HG03066 (cell line): ENCODE data around the gene DDHD1.
"Not testable (repeated sequence)": the region's sequence is repeated elsewhere in the genome, so short reads cannot be mapped to it uniquely, and the experiment has no call there.

Experiments used
- ATAC-seq: cut with Tn5 transposase; IDR thresholded peaks from one replicate; pipeline ENCODE4 v1.9.1; 2021; ENCODE audit warnings: low read depth; ENCODE audit not compliant: unreplicated experiment

The DDHD1 gene

DNA sequence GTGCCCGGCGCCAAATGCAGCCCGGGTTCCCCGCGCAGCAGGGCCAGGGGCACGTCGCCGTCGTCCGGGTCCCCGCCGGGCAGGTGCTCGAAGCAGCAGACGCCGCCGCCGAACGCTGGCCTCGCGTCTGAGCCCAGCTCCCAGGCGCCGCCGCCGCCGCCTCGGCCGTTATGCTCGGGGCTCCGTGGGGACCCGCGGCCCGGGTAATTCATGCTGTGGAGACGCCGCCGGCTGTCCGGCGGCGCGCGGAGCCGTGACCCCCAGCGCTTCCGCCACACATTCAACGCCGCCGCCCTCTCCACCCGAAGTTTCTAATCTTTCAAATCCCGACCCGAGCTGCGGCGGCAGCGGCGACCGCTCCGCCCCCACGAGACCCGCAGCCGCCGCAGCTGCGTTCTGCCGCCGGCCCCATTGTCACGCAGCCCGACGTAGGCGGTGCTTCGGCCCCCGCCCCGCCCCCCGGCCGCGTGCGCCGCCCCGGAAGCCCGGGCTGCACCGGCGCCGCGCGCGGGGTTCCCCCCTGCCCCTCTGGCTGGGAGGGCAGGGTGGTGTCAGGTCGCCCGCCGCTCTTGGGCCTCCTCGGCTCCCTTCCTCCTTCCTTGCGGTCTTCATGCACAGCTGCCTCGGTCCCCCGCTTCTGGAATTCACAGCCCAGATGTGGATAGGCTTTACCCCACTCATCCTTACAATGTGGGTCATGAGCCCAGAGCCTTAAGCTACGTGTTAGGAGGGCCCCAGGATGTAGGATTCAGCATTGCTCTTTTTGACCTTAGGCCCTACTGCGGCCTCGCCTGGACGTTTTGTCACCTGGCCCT, at the start of gene DDHD1:
TSS of gene DDHD1 (minus strand) at position 437 of the 815 bp plus-strand sequence. CDS start at position 212, 225 bp downstream.
- peak; percentile 55 for ATAC-seq

DNA sequence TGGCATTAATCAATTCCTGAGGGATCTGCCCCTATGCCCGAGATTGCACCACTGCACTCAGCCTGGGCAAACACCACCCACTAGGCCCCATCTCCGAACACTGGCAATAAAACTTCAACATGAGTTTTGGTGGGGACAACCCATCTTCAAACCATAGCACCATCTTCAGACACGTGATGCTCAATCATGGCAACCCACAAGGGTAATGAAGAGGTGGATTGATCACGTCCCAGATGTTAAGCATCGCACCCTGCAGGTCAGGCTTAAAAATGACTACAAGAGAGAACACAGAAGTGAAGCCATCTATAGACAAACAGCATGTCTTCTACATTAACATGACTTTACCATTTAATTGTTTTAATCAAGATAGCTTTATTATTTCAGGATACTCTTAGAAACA, 42.8 kb upstream of the DDHD1 start:
- no peak for ATAC-seq

DNA sequence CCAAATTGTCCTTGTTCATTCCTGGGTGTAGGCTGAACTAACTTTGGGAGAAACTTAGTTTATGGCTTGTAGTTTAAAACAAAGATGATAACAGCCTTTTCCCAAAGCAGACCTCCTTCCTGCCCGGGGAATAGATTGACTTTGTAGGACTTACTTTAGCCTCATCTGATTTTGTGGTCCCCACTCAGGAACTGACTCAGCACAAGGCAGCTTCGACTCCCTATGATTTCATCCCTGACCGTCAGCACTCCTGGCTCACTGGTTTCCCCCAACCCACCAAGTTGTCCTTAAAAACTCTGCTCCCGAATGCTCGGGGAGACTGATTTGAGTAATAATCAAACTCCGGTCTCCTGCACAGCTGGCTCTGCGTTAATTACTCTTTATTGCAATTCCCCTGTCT, 40.1 kb upstream of the DDHD1 start:
- no peak for ATAC-seq

DNA sequence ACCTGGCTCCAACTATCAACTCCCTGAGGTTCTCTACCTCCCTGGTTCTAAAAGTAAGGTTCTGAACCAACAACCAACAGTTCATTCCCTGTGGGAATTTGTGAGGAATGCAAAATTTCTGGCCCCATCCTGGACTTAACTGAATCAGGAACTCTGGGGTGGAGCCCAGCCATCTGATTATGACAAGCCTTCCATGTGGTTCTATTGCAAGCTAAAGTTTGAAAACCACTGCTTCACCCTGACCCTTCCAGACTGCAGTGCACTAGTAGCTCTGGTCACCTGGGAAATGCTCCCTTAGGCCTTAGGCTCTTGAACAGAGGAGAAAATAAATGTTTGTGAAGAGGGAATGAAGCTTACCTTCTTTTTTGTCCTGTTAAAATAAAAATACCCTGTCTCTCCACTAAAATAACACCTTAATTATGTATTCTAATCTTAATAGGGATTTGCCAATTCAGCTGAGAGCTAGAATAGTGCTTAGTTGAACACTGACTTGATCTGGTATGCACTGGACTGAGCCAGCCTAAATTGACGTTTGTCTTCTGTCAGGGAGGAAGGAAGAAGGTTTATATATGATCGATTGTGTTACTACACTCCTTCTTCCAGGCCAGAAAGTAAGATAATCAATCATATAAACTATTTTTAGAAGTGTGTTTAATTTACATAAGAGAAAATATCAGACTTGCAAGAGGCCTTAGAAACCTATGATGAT, 39.1 kb upstream of the DDHD1 start:
- ATAC-seq = no peak

DNA sequence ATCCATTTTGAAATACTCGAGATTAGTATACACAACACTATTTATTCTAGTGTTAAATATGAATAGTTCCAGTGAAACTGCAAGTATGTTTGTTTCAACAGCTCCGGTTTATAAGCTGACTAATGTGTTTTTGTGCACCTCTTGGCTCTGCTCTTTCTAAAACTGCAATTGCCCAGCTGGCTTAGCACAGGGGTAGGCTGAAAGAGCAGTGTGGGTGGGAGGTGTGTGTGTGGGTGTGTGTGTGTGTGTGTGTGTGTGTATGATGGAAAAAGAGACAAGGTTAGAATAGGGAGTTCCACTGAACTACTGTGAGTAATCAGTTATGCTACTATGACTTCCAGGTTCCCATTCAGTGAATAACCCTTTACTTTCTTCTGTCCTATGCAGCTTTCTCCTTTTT, 37.8 kb upstream of the DDHD1 start:
- peak; percentile 61 for ATAC-seq

DNA sequence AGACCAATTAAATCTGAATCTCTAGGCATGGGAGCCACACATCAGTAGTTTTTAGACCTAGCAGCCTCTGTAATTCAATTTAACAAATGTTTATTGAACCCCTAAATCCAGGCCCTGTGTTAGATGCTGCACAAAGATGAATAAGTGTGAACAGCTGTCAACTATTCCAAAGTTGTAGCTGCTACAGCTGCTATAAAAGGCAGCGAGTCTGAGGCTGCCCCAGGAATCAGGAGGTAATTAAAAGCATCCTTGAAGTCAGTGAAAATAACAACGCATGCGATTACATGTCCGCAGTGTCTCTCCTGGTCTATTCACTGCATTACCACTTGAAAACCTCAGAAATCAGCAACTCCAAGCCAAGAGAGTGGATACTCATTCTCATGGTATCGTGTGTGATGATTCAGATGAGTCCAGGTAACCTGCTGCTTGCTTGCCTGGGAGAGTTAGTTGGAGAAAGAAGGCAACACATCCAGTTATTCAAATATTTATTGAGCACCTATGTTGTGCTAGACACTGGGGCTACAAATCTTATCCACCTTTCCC, 34.9 kb upstream of the DDHD1 start:
- ATAC-seq = no peak

DNA sequence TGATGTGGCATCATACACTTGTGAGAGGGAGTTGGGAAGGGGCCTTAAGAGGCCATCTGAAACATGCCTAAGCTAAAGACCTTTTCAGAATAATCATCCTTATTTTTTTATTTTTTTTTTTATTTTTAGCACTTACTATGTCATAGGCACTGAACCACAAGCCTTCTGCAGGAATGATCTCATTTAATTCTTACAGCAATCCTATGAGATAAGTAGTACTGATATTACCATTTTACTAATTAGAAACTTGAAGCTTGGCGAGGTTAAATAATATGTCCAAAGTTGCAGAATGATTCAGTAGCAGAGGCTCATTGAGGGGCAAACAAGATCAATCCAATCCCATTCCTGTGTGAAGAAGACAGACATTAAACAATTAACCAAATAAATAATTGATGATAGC, 33.4 kb upstream of the DDHD1 start:
- no peak for ATAC-seq

DNA sequence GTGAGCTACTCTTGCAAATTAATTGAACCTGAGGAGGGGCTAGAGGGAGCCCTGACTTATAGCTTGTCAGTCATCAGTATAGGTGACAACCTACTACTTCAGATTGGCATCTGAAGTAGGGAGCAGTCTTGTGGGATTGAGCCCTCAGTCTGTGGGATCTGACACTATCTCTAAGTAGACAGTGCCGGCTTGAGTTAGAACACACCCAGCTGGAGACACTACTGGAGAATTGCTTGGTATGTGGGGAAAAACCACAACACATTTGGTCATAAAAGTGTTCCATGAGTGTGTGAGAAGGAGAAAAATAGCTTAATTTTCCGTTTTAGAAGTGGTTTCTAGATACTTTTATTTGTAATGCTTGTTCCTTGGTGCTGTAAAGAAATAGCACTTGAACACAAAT, 30.5 kb upstream of the DDHD1 start:
- no peak for ATAC-seq

DNA sequence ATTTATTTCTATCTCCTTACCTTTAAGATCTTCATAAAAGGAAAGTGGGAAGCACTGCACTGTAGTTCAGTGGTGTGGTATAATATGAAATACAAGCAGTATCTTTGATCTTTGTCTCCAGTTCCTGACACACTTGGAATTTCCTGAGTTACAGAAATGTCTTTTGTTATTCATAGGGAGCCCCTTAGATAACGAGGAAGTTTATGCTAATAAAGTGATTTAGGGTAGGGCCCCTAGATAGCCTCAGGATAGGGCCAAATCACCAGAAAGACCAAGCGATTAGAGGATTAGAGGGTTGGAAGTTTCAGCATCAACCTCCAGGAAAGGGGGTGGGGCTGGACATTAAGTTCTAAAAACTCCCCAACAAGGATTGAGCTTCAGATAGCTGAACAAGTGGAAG, 29.9 kb upstream of the DDHD1 start:
- ATAC-seq = no peak

DNA sequence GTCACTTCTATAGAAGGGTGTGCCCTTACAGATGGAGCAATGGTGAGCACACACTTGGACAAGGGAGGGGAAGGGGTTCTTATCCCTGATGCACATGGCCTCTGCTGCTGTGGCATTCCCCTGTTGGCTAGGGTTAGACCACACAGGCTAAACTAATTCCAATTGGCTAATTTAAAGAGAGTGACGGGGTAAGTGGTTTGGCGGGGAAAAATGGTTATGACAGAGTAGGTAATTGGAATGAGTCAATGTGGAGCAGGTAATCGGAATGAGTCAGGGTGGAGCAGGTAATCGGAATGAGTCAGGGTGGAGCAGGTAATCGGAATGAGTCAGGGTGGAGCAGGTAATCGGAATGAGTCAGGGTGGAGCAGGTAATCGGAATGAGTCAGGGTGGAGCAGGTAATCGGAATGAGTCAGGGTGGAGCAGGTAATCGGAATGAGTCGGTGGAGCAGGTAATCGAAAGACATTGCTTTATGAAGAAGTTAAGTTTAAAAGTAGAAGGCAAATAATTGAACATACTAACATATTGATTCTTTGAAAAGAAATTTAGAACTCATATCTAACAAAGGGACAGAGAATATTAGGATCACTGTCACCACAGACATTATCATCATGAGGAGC, 28.4 kb upstream of the DDHD1 start:
- not testable (repeated sequence) for ATAC-seq

DNA sequence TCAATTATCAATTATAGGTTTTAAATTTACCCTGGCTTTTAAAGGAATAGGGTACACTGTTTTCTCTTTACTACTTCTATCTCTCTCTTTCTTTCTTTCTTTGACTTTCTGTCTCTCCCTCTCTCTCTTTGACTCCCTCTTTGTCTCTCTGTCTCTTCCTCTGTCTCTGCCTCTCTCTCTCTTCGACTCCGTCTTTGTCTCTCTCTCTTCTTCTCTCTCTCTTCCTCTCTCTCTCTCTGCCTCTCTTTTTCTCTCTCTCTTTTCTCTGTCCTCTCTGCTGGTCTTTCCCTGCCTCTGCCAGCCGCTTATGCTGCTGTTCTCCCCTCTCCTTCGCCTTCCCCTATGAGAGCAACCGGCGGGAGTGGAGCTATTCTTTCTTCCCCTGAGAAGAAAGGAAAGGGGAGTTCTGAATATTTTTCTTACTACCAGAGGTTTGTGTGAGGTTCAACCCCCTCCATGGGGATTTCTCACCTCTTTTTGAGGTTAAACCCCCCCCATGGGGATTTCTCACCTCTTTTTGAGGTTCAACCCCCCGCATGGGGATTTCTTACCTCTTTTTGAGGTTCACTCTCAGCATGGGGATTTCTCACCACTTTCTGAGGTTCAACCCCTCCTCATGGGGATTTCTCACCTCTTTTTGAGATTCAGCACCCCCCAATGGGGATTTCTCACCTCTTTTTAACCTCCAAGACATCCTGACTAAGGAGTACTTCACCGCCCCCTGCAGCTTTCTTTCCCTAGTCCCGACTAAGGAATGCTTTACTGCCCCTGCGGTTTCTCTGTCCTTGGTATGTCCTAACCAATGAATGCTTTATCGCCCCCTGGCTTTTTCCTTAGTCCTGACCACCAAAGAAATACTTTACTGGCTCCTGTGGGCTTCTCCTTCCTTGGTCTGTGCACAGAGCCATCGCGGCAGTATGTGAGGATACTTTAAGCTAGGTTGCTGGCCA, 27.4 kb upstream of the DDHD1 start:
- no peak for ATAC-seq

DNA sequence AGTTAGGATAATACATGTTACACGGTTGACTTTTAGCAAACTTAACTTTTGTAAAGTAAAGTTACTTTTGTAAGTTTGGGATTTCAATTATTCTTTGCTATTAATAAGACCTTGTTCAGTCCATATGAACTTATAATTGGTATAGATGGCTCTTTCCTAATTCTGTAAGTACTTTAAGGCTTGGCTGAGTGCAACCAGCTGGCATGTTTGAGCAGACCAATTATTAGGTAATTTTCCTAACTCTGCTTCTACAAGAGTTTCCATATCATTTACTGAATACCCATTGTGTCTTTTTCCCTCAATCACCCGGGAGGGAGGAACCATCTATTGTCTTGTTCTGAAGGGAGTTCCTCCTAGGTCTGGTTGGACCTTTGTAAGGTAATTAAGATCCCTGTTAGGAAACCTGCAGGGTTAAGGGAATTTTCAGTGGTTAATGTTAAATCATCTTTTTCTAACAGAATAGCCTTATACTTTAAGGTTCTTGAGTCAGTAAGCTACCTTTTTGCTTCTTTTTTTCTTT, 26.4 kb upstream of the DDHD1 start:
- ATAC-seq = not testable (repeated sequence)

DNA sequence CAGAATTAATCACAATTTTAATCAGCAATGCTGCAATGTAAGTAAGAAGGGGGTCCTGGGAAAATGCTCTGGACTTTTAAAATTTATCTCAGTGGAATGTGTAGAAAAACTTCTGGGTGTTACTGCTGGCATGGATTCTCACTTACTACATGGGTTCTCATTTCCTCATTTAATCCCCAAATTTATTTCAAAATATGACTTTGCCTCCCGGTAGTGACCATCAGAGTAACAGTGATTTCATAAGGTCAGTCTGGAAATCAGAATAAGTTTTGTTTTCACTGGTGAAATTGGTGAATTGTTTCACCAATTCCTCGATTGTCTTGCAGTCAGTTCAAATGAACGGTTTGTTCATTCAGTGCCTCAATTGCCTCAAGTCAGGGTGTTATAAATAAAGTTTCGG, 22.3 kb upstream of the DDHD1 start:
- no peak for ATAC-seq

DNA sequence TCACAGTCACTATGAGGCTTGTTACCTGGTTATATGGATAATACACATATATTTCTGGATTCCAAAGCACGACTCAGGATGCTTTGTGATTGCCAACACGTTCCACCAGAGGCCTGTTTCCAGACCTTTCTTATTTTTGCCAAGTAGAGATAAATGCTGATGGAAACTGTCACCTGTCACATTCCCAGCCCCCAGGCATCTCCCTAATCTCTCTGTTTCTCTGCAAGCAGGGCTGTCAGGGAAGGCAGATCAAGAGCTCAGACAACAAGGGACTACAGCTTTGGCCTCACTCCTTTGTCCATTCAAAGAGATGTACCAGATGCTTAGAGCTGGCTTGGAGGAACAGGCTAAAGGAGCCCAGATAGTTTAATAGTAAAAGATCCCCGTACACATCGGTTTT, 21.8 kb upstream of the DDHD1 start:
- no peak for ATAC-seq

DNA sequence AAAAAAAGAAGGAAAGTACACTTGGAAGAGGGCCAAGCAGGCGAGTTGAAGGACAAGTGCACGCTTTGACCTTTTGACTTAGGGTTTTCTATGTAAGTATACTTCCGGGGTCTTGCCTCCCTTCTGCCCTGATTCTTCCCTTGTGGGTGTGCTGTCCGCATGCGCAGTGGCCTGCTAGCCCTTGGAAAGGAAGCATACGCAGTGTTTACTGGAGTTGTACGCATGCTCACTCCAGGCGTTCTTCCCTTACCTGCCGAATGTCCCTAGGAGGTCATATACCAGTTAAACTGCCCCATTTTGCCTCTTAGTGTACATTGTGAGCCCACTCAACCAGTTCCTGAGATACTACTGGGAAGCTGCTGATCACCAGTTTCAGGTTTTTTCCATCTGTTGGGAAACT, 15.7 kb upstream of the DDHD1 start:
- no peak for ATAC-seq

DNA sequence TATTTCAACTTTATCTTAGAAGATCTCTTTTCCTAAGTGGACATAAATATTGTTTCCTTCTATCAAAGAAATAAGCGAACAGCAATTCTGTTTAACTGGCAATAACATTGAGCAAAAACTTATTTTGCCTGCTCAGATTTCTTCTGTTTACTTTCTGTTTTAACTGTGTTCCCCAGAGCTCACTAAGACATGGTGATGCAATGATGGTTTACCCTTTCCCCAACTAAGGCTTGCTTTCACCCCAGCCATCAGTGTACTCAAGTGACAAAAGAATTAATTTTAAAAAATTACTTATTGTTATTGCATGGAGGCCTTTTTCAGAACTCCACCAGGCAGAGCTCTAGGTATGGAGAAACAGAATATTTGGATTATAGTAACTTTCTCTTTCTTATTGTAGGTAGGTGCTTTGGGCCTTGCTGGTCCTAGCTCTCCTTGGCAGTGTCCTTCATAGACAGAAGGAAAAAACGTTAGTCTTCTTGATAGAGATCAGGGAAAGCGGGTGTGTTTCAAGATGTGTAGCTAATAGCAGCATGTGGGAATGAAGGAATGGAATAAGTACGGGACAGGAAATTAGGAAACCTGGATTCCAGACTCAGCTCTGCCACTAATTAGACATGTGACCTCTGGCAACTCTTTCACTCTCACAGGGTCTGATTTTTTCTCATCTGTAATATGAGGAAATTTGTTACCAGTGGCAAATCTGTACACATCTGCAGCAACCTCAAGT, 14.6 kb upstream of the DDHD1 start:
- no peak for ATAC-seq

DNA sequence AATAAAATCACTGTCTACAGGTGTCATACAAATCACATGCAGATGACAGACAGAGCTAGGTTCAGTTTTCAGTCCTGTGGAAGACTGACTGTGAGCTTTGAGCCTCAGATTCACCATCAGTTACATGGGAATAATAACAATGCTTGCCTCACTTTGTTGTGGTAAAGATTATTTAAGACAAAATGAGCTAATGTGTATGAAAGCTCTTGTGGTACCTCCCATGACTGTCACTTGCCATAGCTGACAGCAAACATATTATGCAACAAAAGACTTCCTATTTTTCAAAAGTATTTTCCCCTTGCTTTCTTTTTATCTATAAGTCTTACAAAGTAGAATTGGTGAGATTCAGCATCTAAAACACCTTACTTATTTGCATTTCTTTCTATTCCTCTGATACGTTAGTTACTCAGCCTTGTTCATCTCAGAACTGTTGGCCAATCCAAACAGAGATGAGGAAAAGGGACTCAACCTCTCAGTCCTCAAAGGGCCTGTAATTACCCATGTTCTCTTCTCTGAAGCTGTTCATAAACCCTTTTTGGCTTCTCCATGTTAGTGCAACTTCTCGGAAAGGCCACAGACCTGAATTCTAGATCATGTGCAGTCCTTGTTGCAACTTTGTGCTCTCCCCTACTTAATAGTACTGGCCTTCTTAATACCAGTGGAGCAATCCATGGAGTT, 8.8 kb upstream of the DDHD1 start:
- ATAC-seq = no peak

DNA sequence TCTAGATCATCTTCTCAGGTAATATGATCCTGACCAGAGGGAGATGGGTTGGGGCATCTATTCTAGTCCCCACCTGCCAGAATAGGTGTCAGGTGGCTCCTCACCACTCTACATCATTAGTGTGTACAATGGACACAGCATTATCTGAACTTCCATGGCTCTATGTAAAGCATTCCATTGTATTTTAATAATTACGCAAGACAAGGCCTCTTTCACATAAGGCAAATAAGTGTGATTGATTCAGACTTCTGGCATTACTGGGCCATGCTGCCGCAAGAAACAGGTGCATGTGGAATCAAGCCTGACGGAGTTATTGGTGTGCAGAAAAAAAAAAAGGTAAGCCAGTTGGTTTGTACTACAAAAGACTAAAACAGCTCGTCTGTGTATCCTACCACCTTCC, 3.1 kb upstream of the DDHD1 start:
- no peak for ATAC-seq

DNA sequence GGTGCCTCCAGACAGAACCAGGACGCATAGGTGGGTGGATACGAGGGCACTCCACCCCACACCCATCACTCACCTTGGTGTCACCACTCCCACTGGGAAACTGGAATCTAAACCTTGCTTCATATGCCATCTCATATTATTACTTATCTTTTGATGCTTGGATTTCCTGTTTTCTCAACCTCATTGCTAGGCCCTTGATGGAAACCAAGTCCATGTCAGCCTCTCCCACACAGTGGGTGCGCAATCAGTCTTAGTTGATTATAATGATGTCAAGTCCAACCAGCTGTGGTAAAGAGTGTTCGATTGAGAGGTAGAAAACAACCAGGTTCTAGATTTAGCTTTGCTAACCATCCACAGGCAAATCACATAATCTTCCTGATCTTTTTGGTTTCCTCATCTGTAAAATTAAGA, 584 bp upstream of the DDHD1 start:
- no peak for ATAC-seq
